Fibroblast of lung (primary cell): ENCODE data around the gene BCO2.

Experiments used
- CTCF ChIP-seq, 2 donors: IDR thresholded peaks in 1 of 2; conservative IDR thresholded peaks in 1 of 2; 1 replicate in 1 of 2; 2 replicates in 1 of 2; pipeline ENCODE4 v1.5.1; 2011 to 2012; ENCODE audit warnings: low read length in 2 of 2, control low read depth in 1 of 2, inconsistent platforms in 1 of 2, low read depth in 1 of 2, mild to moderate bottlenecking in 1 of 2
- EZH2 ChIP-seq: IDR thresholded peaks from 2 replicates; pipeline ENCODE4 v1.5.1; 2012; ENCODE audit warnings: low read length, control low read depth, mild to moderate bottlenecking; ENCODE audit errors: missing control alignments

GRCh38 chr11:112211536-112211935, 36.2 kb downstream of the BCO2 start:
- TF ChIP-seq CTCF (conservative IDR thresholded peaks at IDR 0.05 in 1 of 2, IDR thresholded peaks at IDR 0.05 in 1 of 2; ENCODE audit: low read depth in 1 of 2, low read length in 2 of 2): no peak
- no peak for TF ChIP-seq EZH2
